Neural cell (in vitro differentiated cells): Measurements from ENCODE around the gene PPP1R12B. TPM values are rescaled to one million over a fixed set of nuclear protein-coding genes. Genes with fewer than 3 reads are reported as not detected.
"Not testable (repeated sequence)": the region's sequence is repeated elsewhere in the genome, so short reads cannot be mapped to it uniquely, and the experiment has no call there.

Experiments
- H2AFZ ChIP-seq: fragments of 200-600, 300-800 bp; sonication (generic), shearing (Covaris generic); 2 replicates; pipeline ENCODE4 v1.6.0; 2014; ENCODE audit warnings: low read depth, mild to moderate bottlenecking, antibody characterized with exemption, low read length, moderate library complexity
- H3F3A ChIP-seq: fragments of 200-600 bp; shearing (Covaris generic); 2 replicates; pipeline ENCODE4 v1.6.1; 2016; ENCODE audit warnings: mild to moderate bottlenecking, moderate library complexity, mixed read lengths, antibody characterized with exemption, low read length; ENCODE audit not compliant: insufficient read depth, poor library complexity, severe bottlenecking
- H3K27ac ChIP-seq: fragments of 200-600, 300-800 bp; sonication (generic), shearing (Covaris generic); 2 replicates; pipeline ENCODE4 v1.5.1; 2014; ENCODE audit warnings: mild to moderate bottlenecking, low read length, moderate library complexity
- H3K27me3 ChIP-seq: fragments of 300-800, 200-600 bp; sonication (generic), shearing (Covaris generic); 2 replicates; pipeline ENCODE4 v1.6.0; 2014; ENCODE audit warnings: mild to moderate bottlenecking, low read depth, low read length, moderate library complexity; ENCODE audit not compliant: insufficient read depth
- H3K36me3 ChIP-seq: fragments of 300-800, 200-600 bp; sonication (generic), shearing (Covaris generic); 2 replicates; pipeline ENCODE4 v1.5.1; 2014; ENCODE audit warnings: mild to moderate bottlenecking, antibody characterized with exemption, low read length, moderate library complexity; ENCODE audit not compliant: insufficient read depth
- H3K4me2 ChIP-seq: fragments of 300-800, 200-600 bp; sonication (generic), shearing (Covaris generic); 2 replicates; pipeline ENCODE4 v1.6.0; 2014; ENCODE audit warnings: mild to moderate bottlenecking, low read length
- H3K4me3 ChIP-seq: fragments of 300-800, 200-600 bp; sonication (generic), shearing (Covaris generic); 2 replicates; pipeline ENCODE4 v1.5.1; 2014; ENCODE audit warnings: mild to moderate bottlenecking, low read length, moderate library complexity
- H3K79me2 ChIP-seq: fragments of 200-600 bp; shearing (Covaris generic); replicated peaks from 2 replicates; pipeline ENCODE4 v1.6.0; 2014; ENCODE audit warnings: mild to moderate bottlenecking, low read length, moderate library complexity; ENCODE audit not compliant: insufficient read depth
- H3K9ac ChIP-seq: fragments of 300-800, 200-600 bp; sonication (generic), shearing (Covaris generic); 2 replicates; pipeline ENCODE4 v1.6.1; 2016; ENCODE audit warnings: mild to moderate bottlenecking, low read length, mixed read lengths
- H3K9me2 ChIP-seq: fragments of 200-600 bp; shearing (Covaris generic); 2 replicates; pipeline ENCODE4 v1.6.1; 2016; ENCODE audit warnings: mild to moderate bottlenecking, low read length, mixed read lengths; ENCODE audit not compliant: insufficient read depth
- H3K9me3 ChIP-seq: fragments of 200-600, 300-800 bp; sonication (generic), shearing (Covaris generic); 2 replicates; pipeline ENCODE4 v1.6.1; 2016; ENCODE audit warnings: mild to moderate bottlenecking, mixed run types, low read length, moderate library complexity, mixed read lengths
- H4K20me1 ChIP-seq: fragments of 200-600 bp; shearing (Covaris generic); 2 replicates; pipeline ENCODE4 v1.6.1; 2016; ENCODE audit warnings: mild to moderate bottlenecking, mixed run types; ENCODE audit not compliant: insufficient read depth
- EP300 ChIP-seq: fragments of 450-650 bp; conservative IDR thresholded peaks from 2 replicates; pipeline ENCODE4 v1.6.1; 2014; ENCODE audit warnings: antibody characterized with exemption, mild to moderate bottlenecking, moderate library complexity; ENCODE audit not compliant: poor library complexity, severe bottlenecking
- EZH2 ChIP-seq: fragments of 200-600, 300-800 bp; shearing (Covaris generic), sonication (generic); IDR thresholded peaks from 2 replicates; pipeline ENCODE4 v1.6.1; 2014; ENCODE audit warnings: antibody characterized with exemption, low read length, borderline replicate concordance, mild to moderate bottlenecking; ENCODE audit not compliant: insufficient read depth, poor library complexity, severe bottlenecking
- MXI1 ChIP-seq: fragments of 450-650 bp; conservative IDR thresholded peaks from 2 replicates; pipeline ENCODE4 v1.6.1; 2014; ENCODE audit warnings: antibody characterized with exemption, mild to moderate bottlenecking; ENCODE audit not compliant: poor library complexity, severe bottlenecking
- POLR2AphosphoS5 ChIP-seq: IDR thresholded peaks from 2 replicates; pipeline ENCODE4 v1.6.1; 2012
- RAD21 ChIP-seq: fragments of 450-650 bp; conservative IDR thresholded peaks from 2 replicates; pipeline ENCODE4 v1.6.1; 2014; ENCODE audit warnings: antibody characterized with exemption, mild to moderate bottlenecking, moderate library complexity
- SMC3 ChIP-seq: fragments of 450-650 bp; conservative IDR thresholded peaks from 2 replicates; pipeline ENCODE4 v1.6.1; 2014; ENCODE audit warnings: antibody characterized with exemption, mild to moderate bottlenecking, moderate library complexity; ENCODE audit not compliant: poor library complexity
- TAF1 ChIP-seq: IDR thresholded peaks from 2 replicates; pipeline ENCODE4 v1.6.1; 2012; ENCODE audit warnings: low read depth
- polyA plus RNA-seq: library from polyadenylated mRNA; depleted of rRNA; stranded (reverse); fragments of >200 nt; gene quantifications from 2 replicates; pipeline ENCODE4 v1.2.3, GENCODE V29; 2014
- TF ChIP-seq, protein P1 (sequence below): IDR thresholded peaks from 2 replicates; pipeline ENCODE4 v1.6.1; 2012; ENCODE audit warnings: borderline replicate concordance
- TF ChIP-seq, protein P2 (sequence below): fragments of 450-650 bp; IDR thresholded peaks from 2 replicates; pipeline ENCODE4 v1.5.1; 2014; ENCODE audit warnings: antibody characterized with exemption, mild to moderate bottlenecking, moderate library complexity; ENCODE audit not compliant: poor library complexity, severe bottlenecking

Gene PPP1R12B
- polyA plus RNA-seq, 1 donor from 2014 or later, result 9.8 TPM

DNA sequence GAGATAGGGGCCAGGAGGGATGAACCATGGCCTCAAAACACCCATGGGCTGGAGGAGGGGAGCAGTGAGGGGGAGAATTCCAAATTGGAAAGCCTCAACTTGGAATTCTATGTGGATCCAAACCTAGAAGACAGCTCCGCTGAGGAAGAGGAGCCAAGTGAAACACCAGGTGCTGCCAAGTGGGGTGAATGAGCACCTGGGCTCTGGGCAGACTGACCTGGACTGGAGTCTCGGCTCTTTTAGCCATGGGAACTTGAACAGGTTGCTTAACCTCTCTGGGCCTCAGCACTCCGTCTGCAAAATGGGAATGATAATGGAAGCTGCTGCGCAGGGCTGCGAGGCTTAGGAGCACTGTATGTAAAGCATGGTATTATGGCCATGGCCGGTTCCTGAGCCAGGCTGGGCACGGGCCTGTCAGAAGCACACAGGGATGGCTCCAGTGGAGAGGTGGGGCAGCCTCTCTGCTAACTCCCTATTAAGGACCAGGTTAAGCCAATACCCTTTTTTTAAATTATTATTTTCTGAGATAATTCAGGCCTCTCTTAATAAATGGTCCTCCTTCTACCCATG lies 280.2 kb downstream of the PPP1R12B start:
- H3F3A ChIP-seq, result no peaks in the 10 kb centered on the region
- TF ChIP-seq TAF1, result no peak
- TF ChIP-seq, protein P1, sequence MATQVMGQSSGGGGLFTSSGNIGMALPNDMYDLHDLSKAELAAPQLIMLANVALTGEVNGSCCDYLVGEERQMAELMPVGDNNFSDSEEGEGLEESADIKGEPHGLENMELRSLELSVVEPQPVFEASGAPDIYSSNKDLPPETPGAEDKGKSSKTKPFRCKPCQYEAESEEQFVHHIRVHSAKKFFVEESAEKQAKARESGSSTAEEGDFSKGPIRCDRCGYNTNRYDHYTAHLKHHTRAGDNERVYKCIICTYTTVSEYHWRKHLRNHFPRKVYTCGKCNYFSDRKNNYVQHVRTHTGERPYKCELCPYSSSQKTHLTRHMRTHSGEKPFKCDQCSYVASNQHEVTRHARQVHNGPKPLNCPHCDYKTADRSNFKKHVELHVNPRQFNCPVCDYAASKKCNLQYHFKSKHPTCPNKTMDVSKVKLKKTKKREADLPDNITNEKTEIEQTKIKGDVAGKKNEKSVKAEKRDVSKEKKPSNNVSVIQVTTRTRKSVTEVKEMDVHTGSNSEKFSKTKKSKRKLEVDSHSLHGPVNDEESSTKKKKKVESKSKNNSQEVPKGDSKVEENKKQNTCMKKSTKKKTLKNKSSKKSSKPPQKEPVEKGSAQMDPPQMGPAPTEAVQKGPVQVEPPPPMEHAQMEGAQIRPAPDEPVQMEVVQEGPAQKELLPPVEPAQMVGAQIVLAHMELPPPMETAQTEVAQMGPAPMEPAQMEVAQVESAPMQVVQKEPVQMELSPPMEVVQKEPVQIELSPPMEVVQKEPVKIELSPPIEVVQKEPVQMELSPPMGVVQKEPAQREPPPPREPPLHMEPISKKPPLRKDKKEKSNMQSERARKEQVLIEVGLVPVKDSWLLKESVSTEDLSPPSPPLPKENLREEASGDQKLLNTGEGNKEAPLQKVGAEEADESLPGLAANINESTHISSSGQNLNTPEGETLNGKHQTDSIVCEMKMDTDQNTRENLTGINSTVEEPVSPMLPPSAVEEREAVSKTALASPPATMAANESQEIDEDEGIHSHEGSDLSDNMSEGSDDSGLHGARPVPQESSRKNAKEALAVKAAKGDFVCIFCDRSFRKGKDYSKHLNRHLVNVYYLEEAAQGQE, result no peak
- no peak for TF ChIP-seq POLR2AphosphoS5
- TF ChIP-seq RAD21, result no peak
- TF ChIP-seq SMC3, result no peak
- TF ChIP-seq, protein P2, sequence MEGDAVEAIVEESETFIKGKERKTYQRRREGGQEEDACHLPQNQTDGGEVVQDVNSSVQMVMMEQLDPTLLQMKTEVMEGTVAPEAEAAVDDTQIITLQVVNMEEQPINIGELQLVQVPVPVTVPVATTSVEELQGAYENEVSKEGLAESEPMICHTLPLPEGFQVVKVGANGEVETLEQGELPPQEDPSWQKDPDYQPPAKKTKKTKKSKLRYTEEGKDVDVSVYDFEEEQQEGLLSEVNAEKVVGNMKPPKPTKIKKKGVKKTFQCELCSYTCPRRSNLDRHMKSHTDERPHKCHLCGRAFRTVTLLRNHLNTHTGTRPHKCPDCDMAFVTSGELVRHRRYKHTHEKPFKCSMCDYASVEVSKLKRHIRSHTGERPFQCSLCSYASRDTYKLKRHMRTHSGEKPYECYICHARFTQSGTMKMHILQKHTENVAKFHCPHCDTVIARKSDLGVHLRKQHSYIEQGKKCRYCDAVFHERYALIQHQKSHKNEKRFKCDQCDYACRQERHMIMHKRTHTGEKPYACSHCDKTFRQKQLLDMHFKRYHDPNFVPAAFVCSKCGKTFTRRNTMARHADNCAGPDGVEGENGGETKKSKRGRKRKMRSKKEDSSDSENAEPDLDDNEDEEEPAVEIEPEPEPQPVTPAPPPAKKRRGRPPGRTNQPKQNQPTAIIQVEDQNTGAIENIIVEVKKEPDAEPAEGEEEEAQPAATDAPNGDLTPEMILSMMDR, result no peak
- TF ChIP-seq MXI1, result no peak
- no peak for TF ChIP-seq EP300
- no peak for TF ChIP-seq EZH2
- no peak overlapping the region for H3K4me2 ChIP-seq
- H3K9ac ChIP-seq, result no peak overlapping the region
- no peaks in the 10 kb centered on the region for H4K20me1 ChIP-seq
- H3K9me3 ChIP-seq, result no peaks in the 10 kb centered on the region
- no peaks in the 10 kb centered on the region for H3K79me2 ChIP-seq
- H3K36me3 ChIP-seq, result no peaks in the 10 kb centered on the region
- H2AFZ ChIP-seq, result no peak overlapping the region
- H3K4me3 ChIP-seq, result no peak overlapping the region
- no peak overlapping the region for H3K27ac ChIP-seq
- H3K9me2 ChIP-seq, result no peaks in the 10 kb centered on the region
- H3K27me3 ChIP-seq, result no peaks in the 10 kb centered on the region

DNA sequence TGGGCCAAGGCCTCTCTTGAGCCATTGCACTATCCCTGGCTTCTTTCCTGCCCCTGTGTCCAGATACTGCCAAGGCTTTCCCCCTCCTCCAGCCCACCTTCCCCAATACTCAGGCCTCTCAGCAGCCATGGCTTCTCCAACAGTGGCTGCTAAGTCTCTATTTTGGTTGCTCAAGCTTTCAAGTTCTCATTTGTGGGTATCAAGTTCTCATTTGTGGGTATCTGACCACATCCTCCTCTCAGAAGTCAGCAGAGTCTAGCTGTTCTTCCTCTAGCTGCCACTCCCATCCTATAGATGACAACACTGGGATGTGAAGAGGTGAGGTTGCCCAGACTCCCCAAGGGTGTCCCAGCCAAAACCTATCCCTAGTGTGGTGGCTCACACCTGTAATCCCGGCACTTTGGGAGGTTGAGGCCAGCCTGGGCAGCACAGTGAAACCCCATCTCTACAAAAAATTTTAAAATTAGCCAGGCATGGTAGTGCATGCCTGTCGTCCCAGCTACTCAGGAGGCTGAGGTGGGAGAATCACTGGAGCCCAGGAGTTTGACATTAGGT lies 280.8 kb downstream of the PPP1R12B start:
- not testable (repeated sequence) for H3K4me2 ChIP-seq, H3K27ac ChIP-seq, H3F3A ChIP-seq, H3K9ac ChIP-seq, H3K79me2 ChIP-seq, H2AFZ ChIP-seq, H3K27me3 ChIP-seq, H3K4me3 ChIP-seq, H3K36me3 ChIP-seq, H3K9me2 ChIP-seq, H3K9me3 ChIP-seq, H4K20me1 ChIP-seq

DNA sequence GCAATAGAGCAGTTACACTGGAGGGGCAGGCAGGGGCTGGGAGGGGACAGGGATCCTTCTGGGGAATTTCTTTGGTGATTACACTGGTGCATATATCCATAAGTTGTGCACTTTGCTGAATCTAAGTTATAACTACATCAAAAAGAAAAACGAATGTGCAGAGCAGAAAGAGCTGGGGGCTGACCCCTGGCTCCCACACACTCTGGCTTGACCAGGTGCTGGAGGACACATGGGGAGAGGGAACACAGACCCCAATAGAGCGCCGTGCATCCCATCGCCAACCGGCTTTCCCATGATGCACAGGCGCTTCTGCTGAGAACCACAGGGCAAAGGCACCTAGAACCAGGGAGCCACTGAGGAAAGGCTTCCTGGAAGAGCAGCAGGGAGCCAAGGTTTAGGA lies 281.6 kb downstream of the PPP1R12B start:
- H3K27me3 ChIP-seq, H3K27ac ChIP-seq, H3K79me2 ChIP-seq, H3K9ac ChIP-seq, H3K9me3 ChIP-seq, H3K4me2 ChIP-seq, H3K4me3 ChIP-seq, H4K20me1 ChIP-seq, H3K36me3 ChIP-seq, H3F3A ChIP-seq, H3K9me2 ChIP-seq, H2AFZ ChIP-seq: not testable (repeated sequence)
